GM12878 (cell line): ENCODE measurements around the gene SLC6A2. TPM values are rescaled to one million over a fixed set of nuclear protein-coding genes. Genes with fewer than 3 reads are reported as not detected.

Experiments used
- ATAC-seq: fragments of 200-7000 bp; cut with Tn5 transposase; 3 replicates; pipeline ENCODE4 v1.9.1; 2020; ENCODE audit warnings: mild to moderate bottlenecking, moderate library complexity
- BruUV-seq: library from RNA; stranded (reverse); fragments of 400-500 nt; replicated peaks from 2 replicates; lab custom pipeline; 2021; lab: Mats Ljungman, UMichigan
- CTCF ChIA-PET: fragments of 300-600 bp; sonication (Branson Sonifier 250); formaldehyde crosslinking; extraction: SDS; loops from one replicate; lab custom pipeline; 2021; ENCODE audit warnings: inconsistent platforms; lab: Yijun Ruan, JAX
- POLR2A ChIA-PET: fragments of 350-600 bp; formaldehyde crosslinking; extraction: SDS; loops from one replicate; lab custom pipeline; 2021; ENCODE audit warnings: inconsistent platforms; lab: Charles Lee
- RAD21 ChIA-PET: fragments of 300-600 bp; sonication (Branson Sonifier 250); formaldehyde crosslinking; loops from one replicate; lab custom pipeline; 2023; ENCODE audit warnings: antibody characterized with exemption; ENCODE audit not compliant: unreplicated experiment; lab: Charles Lee
- SMC1A ChIA-PET: fragments of 300-600 bp; sonication (Branson Sonifier 250); formaldehyde crosslinking; loops from one replicate; lab custom pipeline; 2023; ENCODE audit not compliant: unreplicated experiment, uncharacterized antibody; lab: Charles Lee
- DNase-seq: peaks from one replicate; pipeline ENCODE4 v3.0.0-alpha.2; 2011; ENCODE audit warnings: low read depth, low spot score
- FAIRE-seq: peaks from 3 replicates; lab custom pipeline; 2011; peaks lifted over from hg19 to GRCh38; lab: Jason Lieb, UNC
- H2AFZ ChIP-seq: 2 replicates; pipeline ENCODE4 v1.6.0; 2011; ENCODE audit warnings: low read depth, low read length, control low read depth; ENCODE audit not compliant: control insufficient read depth
- H3K27ac ChIP-seq: 2 replicates; pipeline ENCODE4 v1.5.1; 2011; ENCODE audit warnings: control low read depth; ENCODE audit not compliant: control insufficient read depth, insufficient read depth
- H3K27me3 ChIP-seq, 2 experiments: replicated peaks in 1 of 2; 2 replicates each; pipeline versions ENCODE4 v1.6.0 to v1.6.1; 2011; ENCODE audit warnings: low read length in 1 of 2; ENCODE audit not compliant: control insufficient read depth in 2 of 2, insufficient read depth in 2 of 2
- H3K36me3 ChIP-seq, 2 experiments: 2 replicates each; pipeline ENCODE4 v1.5.1; 2011; ENCODE audit warnings: low read length in 1 of 2; ENCODE audit not compliant: control insufficient read depth in 2 of 2, insufficient read depth in 2 of 2
- H3K4me1 ChIP-seq: 2 replicates; pipeline ENCODE4 v1.6.1; 2011; ENCODE audit warnings: mild to moderate bottlenecking, low read length, moderate library complexity, mixed read lengths; ENCODE audit not compliant: control insufficient read depth, insufficient read depth
- H3K4me2 ChIP-seq: 2 replicates; pipeline ENCODE4 v1.6.0; 2011; ENCODE audit warnings: control low read depth; ENCODE audit not compliant: control insufficient read depth, insufficient read depth
- H3K4me3 ChIP-seq: fragments of 200-600 bp; sonication (generic); 2 replicates; pipeline ENCODE4 v1.5.1; 2016
- H3K79me2 ChIP-seq: 2 replicates; pipeline ENCODE4 v1.6.0; 2011; ENCODE audit warnings: low read length; ENCODE audit not compliant: control insufficient read depth, insufficient read depth
- H3K9ac ChIP-seq: 2 replicates; pipeline ENCODE4 v1.8.0; 2011; ENCODE audit warnings: low read length, control low read depth, mixed read lengths; ENCODE audit not compliant: control insufficient read depth, insufficient read depth
- H3K9me3 ChIP-seq: replicated peaks from 3 replicates; pipeline ENCODE4 v1.5.1; 2011; ENCODE audit warnings: mild to moderate bottlenecking, low read length; ENCODE audit not compliant: control insufficient read depth, insufficient read depth
- H4K20me1 ChIP-seq: 2 replicates; pipeline ENCODE4 v1.6.0; 2011; ENCODE audit not compliant: control insufficient read depth, insufficient read depth
- BMI1 ChIP-seq: fragments of 450-650 bp; IDR thresholded peaks from 2 replicates; pipeline ENCODE4 v1.6.1; 2016; ENCODE audit warnings: mild to moderate bottlenecking, moderate library complexity, borderline replicate concordance
- PBX3 ChIP-seq: IDR thresholded peaks from 2 replicates; pipeline ENCODE4 v1.6.1; 2011; ENCODE audit warnings: mild to moderate bottlenecking, low read depth, low read length, moderate library complexity; ENCODE audit not compliant: insufficient replicate concordance
- RAD51 ChIP-seq: fragments of 450-650 bp; IDR thresholded peaks from 2 replicates; pipeline ENCODE4 v1.6.1; 2016; ENCODE audit warnings: moderate library complexity, mild to moderate bottlenecking, inconsistent platforms
- SIX5 ChIP-seq: IDR thresholded peaks from 2 replicates; pipeline ENCODE4 v1.6.1; 2011; ENCODE audit warnings: mild to moderate bottlenecking, low read depth, low read length, moderate library complexity; ENCODE audit not compliant: severe bottlenecking
- SKIL ChIP-seq: fragments of 450-650 bp; IDR thresholded peaks from 2 replicates; pipeline ENCODE4 v1.6.1; 2017; ENCODE audit warnings: mild to moderate bottlenecking, low read depth, inconsistent platforms; ENCODE audit not compliant: poor library complexity, severe bottlenecking
- WGBS: methylation state at CpG from one replicate; pipeline ENCODE4 v1.1.6; 2016; ENCODE audit warnings: low lambda C conversion rate; ENCODE audit not compliant: insufficient replicate concordance, insufficient coverage; ENCODE audit errors: missing lambda C conversion rate; 5-methylcytosine and 5-hydroxymethylcytosine counted together
- in situ Hi-C: fragments of 300-500 bp; cut with MboI; formaldehyde crosslinking; loops from 9 replicates; pipeline ENCODE4 v1.14.3; 2018; ENCODE audit warnings: mixed read lengths
- intact Hi-C: fragments of 100-400 bp; cut with micrococcal nuclease; formaldehyde crosslinking; loops from one replicate; pipeline ENCODE4 v1.14.2; 2022; ENCODE audit not compliant: unreplicated experiment
- polyA plus RNA-seq, 11 experiments: library from polyadenylated mRNA; depleted of rRNA in 4 of 11; unstranded in 6 of 11; stranded (reverse) in 5 of 11; fragments of >200 nt; fragmentation: Nextera tagmentation in 4 of 11; fragmentation: Illumina TruSeq in 1 of 11; extraction: Ambion mirVana in 4 of 11; extraction: Trizol in 1 of 11; gene quantifications; 1 replicate in 1 of 11; 2 replicates in 10 of 11; pipeline versions ENCODE4 v1.2.1 to v1.2.3, GENCODE V29; 2011 to 2016; ENCODE audit warnings: inconsistent platforms in 2 of 11, missing spikeins in 2 of 11, low read depth in 1 of 11
- total RNA-seq, 4 experiments: library from RNA; depleted of rRNA in 3 of 4; stranded (reverse); fragments of >200 nt in 3 of 4; fragmentation: Illumina TruSeq in 1 of 4; extraction: Trizol in 1 of 4; gene quantifications; 2 replicates each; pipeline versions ENCODE4 v1.2.1 to v1.2.3, GENCODE V29; 2013 to 2021

SLC6A2 gene
- total and polyA plus RNA-seq, 10 of the 15 experiments (the other 5 are each of a cell fraction or from before 2014, with no cell fraction given): not detected

- 29% methylated on average over 10 of the region's 10 CpGs for WGBS
- no peak overlapping the region for H2AFZ ChIP-seq
- no peaks in the 10 kb centered on the region for H3K79me2 ChIP-seq
- ChIA-PET SMC1A (no interaction called here), POLR2A (no interaction called here), RAD21 (no interaction called here), CTCF (no interaction called here)
- H4K20me1 ChIP-seq: no peaks in the 10 kb centered on the region
- no peaks in the 10 kb centered on the region; a peak in 2 of 4 replicates for H3K27me3 ChIP-seq
- ATAC-seq: no peak
- DNase-seq: no peak
- no TSS peak for BruUV-seq
- H3K27ac ChIP-seq: no peak overlapping the region
- no peak for TF ChIP-seq BMI1
- no peak for TF ChIP-seq RAD51
- no peak for TF ChIP-seq SKIL
- TF ChIP-seq SIX5: no peak
- TF ChIP-seq PBX3: no peak
- intact Hi-C loops (no loop called here), in situ Hi-C loops (no loop called here)
- H3K9ac ChIP-seq: no peak overlapping the region
- no peak overlapping the region for H3K4me3 ChIP-seq
- FAIRE-seq: no peak
- no peaks in the 10 kb centered on the region for H3K4me1 ChIP-seq
- no peaks in the 10 kb centered on the region for H3K9me3 ChIP-seq
- no peaks in the 10 kb centered on the region for H3K36me3 ChIP-seq
- no peak overlapping the region for H3K4me2 ChIP-seq
These were observed 3.7 kb upstream of the SLC6A2 start for GRCh38 chr16:55651841-55652824.
